Activated CD8-positive, alpha-beta memory T cell treated with anti-CD3 and anti-CD28 coated beads, Interleukin-2, amount 10 ng/mL, durations not matched to agents 7 days and 5 days (primary cell): ENCODE data around the gene TRIM14. TPM values are rescaled to one million over a fixed set of nuclear protein-coding genes. Genes with fewer than 3 reads are reported as not detected.
"Not testable (repeated sequence)": the region's sequence is repeated elsewhere in the genome, so short reads cannot be mapped to it uniquely, and the experiment has no call there.

Source experiments
- ATAC-seq: fragments of 150-1000 bp; cut with Tn5 transposase; one replicate; pipeline ENCODE4 v1.10.0; 2021; ENCODE audit warnings: moderate library complexity
- CTCF ChIA-PET: fragments of 350-600 bp; sonication (Branson Sonifier 250); formaldehyde crosslinking; loops from one replicate; lab custom pipeline; 2021; ENCODE audit warnings: antibody characterized with exemption; lab: Charles Lee
- DNase-seq: peaks from one replicate; pipeline ENCODE4 v3.0.0-alpha.2; 2020
- H3K27ac Mint-ChIP-seq: one replicate; pipeline ENCODE4 v1.8.0; 2021; ENCODE audit warnings: mild to moderate bottlenecking, mixed read lengths
- H3K27me3 Mint-ChIP-seq: one replicate; pipeline ENCODE4 v1.8.0; 2021; ENCODE audit warnings: mixed read lengths
- H3K36me3 Mint-ChIP-seq: one replicate; pipeline ENCODE4 v1.8.0; 2021; ENCODE audit warnings: mild to moderate bottlenecking, mixed read lengths
- H3K4me1 Mint-ChIP-seq: one replicate; pipeline ENCODE4 v1.8.0; 2021; ENCODE audit warnings: mixed read lengths
- H3K4me3 Mint-ChIP-seq: one replicate; pipeline ENCODE4 v1.8.0; 2021; ENCODE audit warnings: mild to moderate bottlenecking, moderate library complexity, mixed read lengths
- H3K9me3 Mint-ChIP-seq: one replicate; pipeline ENCODE4 v1.8.0; 2022; ENCODE audit warnings: low read depth, mixed read lengths
- total RNA-seq, 2 experiments: library from RNA; stranded (reverse); gene quantifications; one replicate each; pipeline ENCODE4 v1.2.3, GENCODE V29; 2021

Gene TRIM14
- total RNA-seq, 2 experiments from 2014 or later: 84.6 to 128 TPM

DNA sequence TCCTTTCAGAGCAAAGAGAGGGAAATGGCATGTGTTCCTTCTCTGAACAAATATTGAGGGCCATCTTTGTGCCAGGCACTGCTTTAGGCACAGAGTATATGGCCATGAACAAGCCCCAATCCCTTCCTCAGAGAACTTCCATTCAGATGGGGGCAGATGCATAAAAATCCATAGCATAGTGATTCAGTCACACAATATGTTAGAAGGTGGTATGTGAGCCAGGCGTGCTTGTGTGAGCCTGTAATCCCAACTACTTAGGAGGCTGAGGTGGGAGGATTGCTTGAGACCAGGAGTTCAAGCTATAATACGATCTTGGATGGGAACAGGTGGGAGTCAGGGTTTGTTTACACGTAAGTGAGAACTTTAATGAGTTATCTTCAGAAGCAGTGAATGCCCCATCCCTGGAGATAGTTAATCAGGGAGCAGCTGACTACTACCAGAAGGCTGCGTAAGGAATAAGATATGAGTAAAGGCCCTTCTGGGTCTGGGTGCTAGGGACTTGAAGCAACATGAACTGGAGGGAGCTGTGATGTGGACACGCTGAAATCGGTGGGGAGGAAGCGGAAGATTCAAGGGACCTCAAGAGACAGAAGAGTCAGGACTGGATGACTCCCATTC lies 35.3 kb downstream of the TRIM14 start:
- peaks cover 55% of the 10 kb centered on the region for H3K36me3 Mint-ChIP-seq
- H3K9me3 Mint-ChIP-seq: no peaks in the 10 kb centered on the region
- CTCF ChIA-PET: interaction anchor here (1.3 kb wide), 1 partner anchor 25 kb away, joined by 3 read pairs; no protein-coding TSS in a partner anchor
- no peaks in the 10 kb centered on the region for H3K27me3 Mint-ChIP-seq
- peaks cover 40% of the 10 kb centered on the region for H3K4me1 Mint-ChIP-seq
- DNase-seq (no peak), ATAC-seq (no peak)
- no peak overlapping the region for H3K4me3 Mint-ChIP-seq
- H3K27ac Mint-ChIP-seq: peak overlapping the region; percentile 9

DNA sequence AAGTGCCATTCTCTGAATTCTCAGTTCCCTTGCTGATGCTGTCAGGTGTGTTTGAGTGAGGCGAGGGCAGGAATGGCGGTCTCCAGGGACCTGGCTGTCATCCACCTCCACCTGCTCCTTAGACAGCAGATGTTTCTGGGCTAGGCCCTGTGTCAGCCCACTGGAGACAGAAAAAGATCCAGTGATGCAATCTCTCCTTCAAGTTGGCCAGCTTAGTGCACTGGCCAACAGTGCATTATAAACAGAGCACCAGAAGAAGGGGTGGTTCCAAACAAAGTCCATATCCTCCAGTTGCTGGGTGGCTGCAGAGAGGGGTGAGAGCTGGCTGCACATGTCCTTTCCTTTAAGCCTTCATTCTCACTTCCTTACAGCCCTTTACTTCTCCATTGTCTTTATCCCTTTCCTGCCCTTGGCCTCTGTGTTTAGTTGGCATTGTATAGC lies 35.9 kb downstream of the TRIM14 start:
- peak overlapping the region; percentile 9 for H3K27ac Mint-ChIP-seq
- peaks cover 54% of the 10 kb centered on the region for H3K36me3 Mint-ChIP-seq
- no peaks in the 10 kb centered on the region for H3K9me3 Mint-ChIP-seq
- ATAC-seq (no peak), DNase-seq (no peak)
- CTCF ChIA-PET: no interaction called here
- no peak overlapping the region for H3K4me3 Mint-ChIP-seq
- peaks cover 38% of the 10 kb centered on the region for H3K4me1 Mint-ChIP-seq
- H3K27me3 Mint-ChIP-seq: no peaks in the 10 kb centered on the region

DNA sequence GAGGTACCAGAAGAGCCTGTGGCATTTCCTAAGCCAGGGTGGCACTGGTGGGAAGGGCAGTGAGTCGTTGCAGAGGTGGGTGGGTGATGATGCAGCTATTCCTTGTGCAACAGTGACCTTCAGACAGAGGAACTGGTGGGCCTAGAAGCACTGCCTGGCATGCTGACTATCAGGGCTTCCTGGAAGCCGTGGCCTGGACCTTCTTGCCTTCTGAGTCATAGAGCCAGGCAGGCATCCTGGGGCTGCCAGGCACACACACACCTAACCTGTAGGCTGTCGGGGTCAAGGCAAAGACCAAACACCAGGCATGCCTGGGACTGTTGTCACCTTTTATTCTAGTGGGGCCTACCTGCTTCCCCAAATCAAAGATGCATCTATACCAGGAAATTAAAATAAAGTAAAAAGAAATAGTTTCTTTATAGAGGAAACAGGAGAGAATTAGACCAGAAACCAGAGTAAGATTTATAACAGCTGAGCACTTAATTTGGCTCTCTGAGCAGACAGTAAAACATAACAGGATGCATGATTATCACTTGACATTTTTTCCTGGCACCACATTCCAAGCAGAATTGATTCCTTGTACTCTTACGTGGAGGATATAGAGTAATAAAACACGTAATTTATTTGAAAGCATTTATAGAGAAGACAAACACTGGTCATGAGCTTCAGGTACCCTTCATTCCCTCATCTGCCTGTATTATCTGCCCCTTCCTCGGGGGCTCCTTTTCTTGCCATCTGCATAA lies 37.4 kb downstream of the TRIM14 start:
- H3K4me1 Mint-ChIP-seq: peaks cover 43% of the 10 kb centered on the region
- peak; percentile 68 for DNase-seq

DNA sequence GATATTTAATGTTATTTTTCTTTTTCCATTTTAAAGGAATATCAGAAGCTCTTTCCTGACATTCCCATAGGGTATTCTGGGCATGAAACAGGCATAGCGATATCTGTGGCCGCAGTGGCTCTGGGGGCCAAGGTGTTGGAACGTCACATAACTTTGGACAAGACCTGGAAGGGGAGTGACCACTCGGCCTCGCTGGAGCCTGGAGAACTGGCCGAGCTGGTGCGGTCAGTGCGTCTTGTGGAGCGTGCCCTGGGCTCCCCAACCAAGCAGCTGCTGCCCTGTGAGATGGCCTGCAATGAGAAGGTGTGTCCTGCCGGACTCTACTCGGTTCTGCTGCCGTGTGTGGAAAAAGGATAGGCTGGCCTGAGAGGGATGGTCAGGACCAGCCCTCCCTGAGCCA lies 38.2 kb downstream of the TRIM14 start:
- CTCF ChIA-PET: interaction anchor here (1.6 kb wide), 1 partner anchor 38 kb away, joined by 4 read pairs; the partner anchor contains the start of gene TRIM14

More for the DNA sequence above, 37.4 kb downstream of the TRIM14 start:
- H3K27ac Mint-ChIP-seq: peak overlapping the region; percentile 76
- peaks cover 58% of the 10 kb centered on the region for H3K36me3 Mint-ChIP-seq
- ATAC-seq: peak; percentile 91
- H3K27me3 Mint-ChIP-seq: no peaks in the 10 kb centered on the region
- CTCF ChIA-PET: interaction anchor here (1.6 kb wide), 1 partner anchor 37 kb away, joined by 4 read pairs; the partner anchor contains the start of gene TRIM14
- H3K4me3 Mint-ChIP-seq: no peak overlapping the region
- no peaks in the 10 kb centered on the region for H3K9me3 Mint-ChIP-seq

GRCh38 chr9:98080326-98080725 lies 38.7 kb downstream of the TRIM14 start:
- peaks cover 54% of the 10 kb centered on the region for H3K36me3 Mint-ChIP-seq
- H3K4me1 Mint-ChIP-seq: peaks cover 53% of the 10 kb centered on the region
- H3K27me3 Mint-ChIP-seq: no peaks in the 10 kb centered on the region
- DNase-seq (no peak), ATAC-seq (no peak)
- no peak overlapping the region for H3K27ac Mint-ChIP-seq
- no peaks in the 10 kb centered on the region for H3K9me3 Mint-ChIP-seq
- H3K4me3 Mint-ChIP-seq: no peak overlapping the region
- CTCF ChIA-PET: interaction anchor here (1.5 to 1.6 kb wide), 2 partner anchors 11 to 38 kb away, joined by 4 to 7 read pairs; partner anchors contain the start of gene TRIM14

More for the DNA sequence above, 38.2 kb downstream of the TRIM14 start:
- Mint-ChIP-seq H3K27ac (peak overlapping the region; percentile 76), H3K9me3 (no peaks in the 10 kb centered on the region), H3K36me3 (peaks cover 54% of the 10 kb centered on the region), H3K27me3 (no peaks in the 10 kb centered on the region), H3K4me1 (peaks cover 49% of the 10 kb centered on the region), H3K4me3 (no peak overlapping the region)
- ATAC-seq (no peak), DNase-seq (no peak)

GRCh38 chr9:98078895-98079294 lies 40.1 kb downstream of the TRIM14 start:
- DNase-seq: no peak
- no peaks in the 10 kb centered on the region for H3K27me3 Mint-ChIP-seq
- peaks cover 65% of the 10 kb centered on the region for H3K4me1 Mint-ChIP-seq
- peak overlapping the region; percentile 66 for H3K27ac Mint-ChIP-seq
- CTCF ChIA-PET: interaction anchor here (1.5 to 3.1 kb wide), 2 partner anchors 12 to 18 kb away, joined by 7 read pairs; no protein-coding TSS in a partner anchor
- H3K4me3 Mint-ChIP-seq: no peak overlapping the region
- H3K9me3 Mint-ChIP-seq: no peaks in the 10 kb centered on the region
- no peak for ATAC-seq
- peaks cover 47% of the 10 kb centered on the region for H3K36me3 Mint-ChIP-seq

- DNase-seq, ATAC-seq, H3K4me3 Mint-ChIP-seq, H3K9me3 Mint-ChIP-seq, H3K27me3 Mint-ChIP-seq: not testable (repeated sequence)
- H3K27ac Mint-ChIP-seq: peak overlapping the region; percentile 88
- H3K36me3 Mint-ChIP-seq: peaks cover 24% of the 10 kb centered on the region
- H3K4me1 Mint-ChIP-seq: peaks cover 42% of the 10 kb centered on the region
- CTCF ChIA-PET: interaction anchor here (0.8 to 3.1 kb wide), 5 partner anchors 11 to 42 kb away, joined by 3 to 8 read pairs (median 6); no protein-coding TSS in a partner anchor
Observed at GRCh38 chr9:98076514-98076890, 42.5 kb downstream of the TRIM14 start.

DNA sequence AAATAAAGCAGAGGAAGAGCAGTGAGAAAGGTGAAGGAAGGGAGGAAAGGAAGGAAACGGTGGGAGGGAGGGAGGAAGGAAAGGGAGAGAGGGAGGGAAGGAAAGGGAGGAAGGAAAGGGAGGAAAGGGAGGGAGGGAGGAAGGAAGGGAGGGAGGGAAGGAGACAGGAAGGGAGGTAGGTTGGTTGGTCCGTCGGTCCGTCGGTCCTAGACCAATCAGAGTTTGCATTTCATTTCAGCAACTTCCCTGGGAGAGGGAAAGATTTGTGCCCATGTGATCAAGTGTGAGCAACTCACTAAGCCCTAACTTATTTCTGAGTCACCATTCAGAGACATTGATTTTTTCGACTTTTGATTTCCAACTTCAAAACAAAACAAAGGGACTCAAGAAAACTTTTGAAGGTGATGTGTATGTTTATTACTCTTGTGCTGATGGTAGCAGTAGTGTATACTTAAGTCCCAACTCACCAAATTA lies 43.7 kb downstream of the TRIM14 start:
- DNase-seq (no peak), ATAC-seq (peak; percentile 73)
- peak overlapping the region; percentile 88 for H3K27ac Mint-ChIP-seq
- H3K9me3 Mint-ChIP-seq: no peaks in the 10 kb centered on the region
- H3K36me3 Mint-ChIP-seq: peaks cover 16% of the 10 kb centered on the region
- peak overlapping the region; percentile 24 for H3K4me3 Mint-ChIP-seq
- CTCF ChIA-PET: interaction anchor here (0.8 to 3.5 kb wide), 12 partner anchors 11 to 240 kb away, joined by 3 to 19 read pairs (median 6); partner anchors contain the start of gene TRIM14
- H3K4me1 Mint-ChIP-seq: peaks cover 35% of the 10 kb centered on the region
- no peaks in the 10 kb centered on the region for H3K27me3 Mint-ChIP-seq

GRCh38 chr9:98074115-98074990 lies 44.7 kb downstream of the TRIM14 start:
- ATAC-seq (peak; percentile 37), DNase-seq (peak; percentile 76)
- Mint-ChIP-seq H3K27me3 (no peaks in the 10 kb centered on the region), H3K9me3 (no peaks in the 10 kb centered on the region), H3K4me1 (peaks cover 35% of the 10 kb centered on the region), H3K36me3 (peaks cover 16% of the 10 kb centered on the region), H3K4me3 (no peak overlapping the region), H3K27ac (peak overlapping the region; percentile 88)
- CTCF ChIA-PET: interaction anchor here (0.6 to 3.5 kb wide), 29 partner anchors 11 to 241 kb away, joined by 3 to 19 read pairs (median 4); partner anchors contain the start of genes NANS, TBC1D2 and TRIM14

DNA sequence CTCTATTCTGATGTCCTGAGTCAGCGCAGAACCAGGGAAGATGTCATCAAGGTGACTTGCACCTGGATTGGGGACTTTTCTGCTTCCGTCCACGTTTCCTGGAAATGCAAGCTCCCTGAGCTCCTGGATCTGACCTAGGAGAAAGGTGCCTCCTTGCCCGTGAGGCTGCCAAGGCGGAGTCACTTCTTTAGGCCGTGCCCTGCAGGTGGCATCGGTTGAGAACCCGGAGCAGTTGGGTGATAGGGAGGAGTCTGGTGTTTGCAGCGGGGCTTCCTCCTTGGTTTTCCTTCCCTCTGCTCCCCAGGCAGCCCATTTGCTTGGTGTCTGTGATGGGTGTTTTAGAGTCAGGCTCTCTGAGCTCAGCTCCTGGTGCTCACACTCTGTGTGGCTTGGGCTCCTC lies 47.3 kb downstream of the TRIM14 start:
- no peak for ATAC-seq
- H3K36me3 Mint-ChIP-seq: peaks cover 9% of the 10 kb centered on the region
- no peaks in the 10 kb centered on the region for H3K9me3 Mint-ChIP-seq
- H3K4me3 Mint-ChIP-seq: no peak overlapping the region
- no peak for DNase-seq
- CTCF ChIA-PET: interaction anchor here (1.5 to 2.4 kb wide), 2 partner anchors 37 to 46 kb away, joined by 3 to 8 read pairs; partner anchors contain the start of gene TRIM14
- H3K27ac Mint-ChIP-seq: no peak overlapping the region
- H3K4me1 Mint-ChIP-seq: peaks cover 27% of the 10 kb centered on the region
- H3K27me3 Mint-ChIP-seq: no peaks in the 10 kb centered on the region

GRCh38 chr9:98070704-98071103 lies 48.3 kb downstream of the TRIM14 start:
- CTCF ChIA-PET: interaction anchor here (1.5 to 2.4 kb wide), 2 partner anchors 38 to 47 kb away, joined by 3 to 8 read pairs; partner anchors contain the start of gene TRIM14
- no peak overlapping the region for H3K27ac Mint-ChIP-seq
- no peaks in the 10 kb centered on the region for H3K9me3 Mint-ChIP-seq
- no peak overlapping the region for H3K4me3 Mint-ChIP-seq
- peaks cover 17% of the 10 kb centered on the region for H3K4me1 Mint-ChIP-seq
- DNase-seq (no peak), ATAC-seq (no peak)
- H3K36me3 Mint-ChIP-seq: peaks cover 14% of the 10 kb centered on the region
- no peaks in the 10 kb centered on the region for H3K27me3 Mint-ChIP-seq

DNA sequence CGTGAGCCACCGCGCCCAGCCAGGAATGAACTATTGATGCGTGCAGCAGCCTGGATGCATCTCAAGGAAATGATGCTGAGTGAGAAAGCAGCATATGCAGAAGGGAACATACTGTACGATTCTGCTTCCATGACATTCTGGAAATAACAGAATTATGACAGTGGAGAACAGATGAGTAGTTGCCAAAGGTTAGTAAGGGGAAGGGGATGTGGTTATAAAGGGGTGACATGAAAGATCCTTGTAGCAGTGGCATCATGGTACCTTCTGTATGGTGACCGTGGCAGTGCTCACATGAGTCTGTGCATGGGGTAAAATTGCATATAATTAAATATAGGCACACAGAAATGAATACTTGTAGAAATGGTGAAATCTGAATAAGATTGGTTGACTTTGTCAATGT lies 49.5 kb downstream of the TRIM14 start:
- CTCF ChIA-PET: interaction anchor here (0.8 kb wide), 1 partner anchor 36 kb away, joined by 3 read pairs; no protein-coding TSS in a partner anchor
- ATAC-seq (no peak), DNase-seq (no peak)
- H3K9me3 Mint-ChIP-seq: no peaks in the 10 kb centered on the region
- H3K4me3 Mint-ChIP-seq: no peak overlapping the region
- H3K36me3 Mint-ChIP-seq: peaks cover 21% of the 10 kb centered on the region
- H3K27ac Mint-ChIP-seq: no peak overlapping the region
- H3K27me3 Mint-ChIP-seq: no peaks in the 10 kb centered on the region
- peaks cover 6% of the 10 kb centered on the region for H3K4me1 Mint-ChIP-seq
